K562 (cell line): ENCODE results near the gene DGKZ. TPM values are rescaled to one million over a fixed set of nuclear protein-coding genes. Genes with fewer than 3 reads are reported as not detected.

Source experiments
- CBX2 ChIP-seq: fragments of 200-600 bp; sonication (generic); IDR thresholded peaks from one replicate; pipeline ENCODE4 v1.6.1; 2012; ENCODE audit warnings: mild to moderate bottlenecking, low read length, inconsistent platforms; ENCODE audit not compliant: insufficient read depth, poor library complexity, severe bottlenecking
- CC2D1A ChIP-seq: fragments of 450-650 bp; IDR thresholded peaks from 2 replicates; pipeline ENCODE4 v1.6.1; 2017; ENCODE audit warnings: mild to moderate bottlenecking
- COPS2 ChIP-seq: fragments of 450-650 bp; conservative IDR thresholded peaks from 2 replicates; pipeline ENCODE4 v1.6.1; 2016; ENCODE audit warnings: mild to moderate bottlenecking, moderate library complexity
- ERF ChIP-seq: fragments of 450-650 bp; formaldehyde crosslinking; IDR thresholded peaks from 2 replicates; pipeline ENCODE4 v1.4.0; 2020; ENCODE audit warnings: mild to moderate bottlenecking, mixed read lengths
- GTF2A2 ChIP-seq: IDR thresholded peaks from 2 replicates; pipeline ENCODE4 v1.6.1; 2016; ENCODE audit warnings: mild to moderate bottlenecking, missing genetic modification characterization, missing compliant biosample characterization
- HDGF ChIP-seq: fragments of 450-650 bp; IDR thresholded peaks from 2 replicates; pipeline ENCODE4 v1.6.1; 2016
- HNRNPLL ChIP-seq: fragments of 200-400 bp; formaldehyde crosslinking; IDR thresholded peaks from 2 replicates; pipeline ENCODE4 v1.6.1; 2017; ENCODE audit warnings: low read length, low read depth, mild to moderate bottlenecking; ENCODE audit not compliant: poor library complexity, severe bottlenecking
- JUN ChIP-seq, 2 experiments: sonication (generic) in 1 of 2; formaldehyde crosslinking in 1 of 2; IDR thresholded peaks; 2 replicates each; pipeline versions ENCODE4 v1.6.1 to v1.8.0; 2012 to 2022; ENCODE audit warnings: borderline replicate concordance in 2 of 2, mild to moderate bottlenecking in 2 of 2, improper control_type of control experiment in 1 of 2, low read depth in 1 of 2, low read length in 1 of 2, missing genetic modification reagents in 1 of 2
- MXI1 ChIP-seq: IDR thresholded peaks from 2 replicates; pipeline ENCODE4 v1.6.1; 2011; ENCODE audit warnings: low read depth, mild to moderate bottlenecking, improper control_type of control experiment, low read length
- NR2F6 ChIP-seq: fragments of 450-650 bp; formaldehyde crosslinking; IDR thresholded peaks from 2 replicates; pipeline ENCODE4 v1.4.0; 2020; ENCODE audit warnings: mild to moderate bottlenecking
- NUFIP1 ChIP-seq: fragments of 450-650 bp; IDR thresholded peaks from 2 replicates; pipeline ENCODE4 v1.6.1; 2018; ENCODE audit not compliant: partially characterized antibody
- PRMT5 ChIP-seq: sonication (generic); formaldehyde crosslinking; IDR thresholded peaks from 2 replicates; pipeline ENCODE4 v1.5.0; 2020; ENCODE audit warnings: missing genetic modification reagents
- SIX5 ChIP-seq, 2 experiments: IDR thresholded peaks; 2 replicates each; pipeline ENCODE4 v1.6.1; 2011; ENCODE audit warnings: low read length in 2 of 2, borderline replicate concordance in 1 of 2, low read depth in 1 of 2, mild to moderate bottlenecking in 1 of 2, moderate library complexity in 1 of 2; ENCODE audit not compliant: insufficient read depth in 1 of 2
- TAL1 ChIP-seq: fragments of 450-650 bp; IDR thresholded peaks from 2 replicates; pipeline ENCODE4 v1.6.1; 2016; ENCODE audit warnings: mild to moderate bottlenecking
- TOE1 ChIP-seq, 2 experiments: fragments of 450-650 bp in 1 of 2; sonication (generic) in 1 of 2; formaldehyde crosslinking in 1 of 2; IDR thresholded peaks; 2 replicates each; pipeline versions ENCODE4 v1.7.1 to v1.8.0; 2016 to 2022; ENCODE audit warnings: borderline replicate concordance in 2 of 2, mild to moderate bottlenecking in 2 of 2, antibody characterized with exemption in 1 of 2, inconsistent platforms in 1 of 2, low read depth in 1 of 2, missing genetic modification reagents in 1 of 2, moderate library complexity in 1 of 2
- ZEB2 ChIP-seq: fragments of 450-650 bp; IDR thresholded peaks from 2 replicates; pipeline ENCODE4 v1.6.1; 2016
- ZNF175 ChIP-seq: fragments of 200-800 bp; sonication (Bioruptor generic); IDR thresholded peaks from 2 replicates; pipeline ENCODE4 v1.6.1; 2016; ENCODE audit warnings: low read depth, mild to moderate bottlenecking, missing genetic modification characterization, missing compliant biosample characterization
- ZNF217 ChIP-seq: sonication (generic); formaldehyde crosslinking; IDR thresholded peaks from 2 replicates; pipeline ENCODE4 v1.8.0; 2022; ENCODE audit warnings: mild to moderate bottlenecking, missing genetic modification reagents
- ZNF263 ChIP-seq: sonication (generic); formaldehyde crosslinking; IDR thresholded peaks from 2 replicates; pipeline ENCODE4 v1.8.0; 2022; ENCODE audit warnings: mild to moderate bottlenecking, missing genetic modification reagents, borderline replicate concordance
- ZNF324 ChIP-seq: fragments of 250-450 bp; sonication (Bioruptor Pico); IDR thresholded peaks from 2 replicates; pipeline ENCODE4 v1.4.0; 2020; ENCODE audit warnings: mild to moderate bottlenecking
- polyA plus RNA-seq, 8 experiments: library from polyadenylated mRNA; depleted of rRNA in 4 of 8; stranded (reverse) in 5 of 8; unstranded in 3 of 8; fragments of >200 nt; fragmentation: Nextera tagmentation in 2 of 8; fragmentation: Illumina TruSeq in 1 of 8; extraction: Ambion mirVana in 2 of 8; extraction: Trizol in 1 of 8; gene quantifications; 2 replicates each; pipeline versions ENCODE4 v1.2.1 to v1.2.3, GENCODE V29; 2011 to 2014; ENCODE audit warnings: inconsistent platforms in 1 of 8, missing spikeins in 1 of 8
- total RNA-seq, 7 experiments: library from RNA; depleted of rRNA in 6 of 7; stranded (reverse); fragments of >200 nt in 6 of 7; fragmentation: Illumina TruSeq in 2 of 7; extraction: Trizol in 2 of 7; gene quantifications; 2 replicates each; pipeline versions ENCODE4 v1.2.1 to v1.2.3, GENCODE V29; 2011 to 2021; ENCODE audit warnings: low replicate concordance in 1 of 7
- TF ChIP-seq, protein P1 (sequence below): sonication (generic); formaldehyde crosslinking; IDR thresholded peaks from 2 replicates; pipeline ENCODE4 v1.8.0; 2022; ENCODE audit warnings: missing genetic modification reagents, mild to moderate bottlenecking, moderate library complexity, borderline replicate concordance
- TF ChIP-seq, protein P2 (sequence below): fragments of 200-800 bp; sonication (Bioruptor generic); IDR thresholded peaks from 2 replicates; pipeline ENCODE4 v1.6.1; 2017; ENCODE audit warnings: missing genetic modification characterization, missing compliant biosample characterization
- TF ChIP-seq, protein P3 (sequence below): IDR thresholded peaks from 2 replicates; pipeline ENCODE4 v1.6.1; 2011; ENCODE audit warnings: borderline replicate concordance, low read depth, mild to moderate bottlenecking, moderate library complexity, low read length; ENCODE audit not compliant: insufficient read depth, poor library complexity, severe bottlenecking

DGKZ gene
- total and polyA plus RNA-seq, 9 of the 15 experiments (the other 6 are each of a cell fraction or from before 2014, with no cell fraction given), result 0.51 to 100 (median 44.2) TPM

DNA sequence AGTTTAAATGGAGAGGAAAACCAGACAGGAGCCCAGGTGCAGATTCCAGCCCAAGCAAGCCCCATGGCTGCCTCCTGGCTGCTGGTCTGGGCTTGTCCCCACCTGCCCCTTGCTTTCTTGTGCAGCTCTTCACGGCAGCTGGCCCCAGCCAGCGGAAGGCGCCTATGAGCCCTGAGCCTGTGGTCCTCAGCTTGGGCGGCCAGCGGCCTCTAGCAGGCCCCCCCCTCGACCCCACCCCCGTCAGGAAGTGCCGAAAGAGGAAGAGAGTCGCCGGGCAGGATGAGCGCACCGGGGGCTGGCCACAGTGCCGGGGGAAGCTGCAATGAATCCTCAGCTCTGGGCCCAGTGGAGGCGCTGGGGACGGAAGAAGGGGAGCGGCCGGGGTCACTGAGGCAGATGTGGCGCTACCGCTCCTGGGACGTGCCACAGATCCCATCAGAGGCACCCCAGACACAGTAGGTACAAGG, 2.1 kb upstream of the DGKZ start (continued):
- no peak for TF ChIP-seq TOE1 (IDR thresholded peaks at IDR 0.05; ENCODE audit: borderline replicate concordance)
- TF ChIP-seq TOE1 (CRISPR knock-in tag; IDR thresholded peaks at IDR 0.05; ENCODE audit: borderline replicate concordance, low read depth), result no peak
- TF ChIP-seq, protein P1, sequence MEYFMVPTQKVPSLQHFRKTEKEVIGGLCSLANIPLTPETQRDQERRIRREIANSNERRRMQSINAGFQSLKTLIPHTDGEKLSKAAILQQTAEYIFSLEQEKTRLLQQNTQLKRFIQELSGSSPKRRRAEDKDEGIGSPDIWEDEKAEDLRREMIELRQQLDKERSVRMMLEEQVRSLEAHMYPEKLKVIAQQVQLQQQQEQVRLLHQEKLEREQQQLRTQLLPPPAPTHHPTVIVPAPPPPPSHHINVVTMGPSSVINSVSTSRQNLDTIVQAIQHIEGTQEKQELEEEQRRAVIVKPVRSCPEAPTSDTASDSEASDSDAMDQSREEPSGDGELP (CRISPR knock-in tag), result peak; percentile 36; the same call in 1 of the 2 replicates
- TF ChIP-seq CBX2, result no peak
- no peak for TF ChIP-seq NUFIP1
- TF ChIP-seq, protein P2, sequence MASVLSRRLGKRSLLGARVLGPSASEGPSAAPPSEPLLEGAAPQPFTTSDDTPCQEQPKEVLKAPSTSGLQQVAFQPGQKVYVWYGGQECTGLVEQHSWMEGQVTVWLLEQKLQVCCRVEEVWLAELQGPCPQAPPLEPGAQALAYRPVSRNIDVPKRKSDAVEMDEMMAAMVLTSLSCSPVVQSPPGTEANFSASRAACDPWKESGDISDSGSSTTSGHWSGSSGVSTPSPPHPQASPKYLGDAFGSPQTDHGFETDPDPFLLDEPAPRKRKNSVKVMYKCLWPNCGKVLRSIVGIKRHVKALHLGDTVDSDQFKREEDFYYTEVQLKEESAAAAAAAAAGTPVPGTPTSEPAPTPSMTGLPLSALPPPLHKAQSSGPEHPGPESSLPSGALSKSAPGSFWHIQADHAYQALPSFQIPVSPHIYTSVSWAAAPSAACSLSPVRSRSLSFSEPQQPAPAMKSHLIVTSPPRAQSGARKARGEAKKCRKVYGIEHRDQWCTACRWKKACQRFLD (CRISPR knock-in tag), result no peak
- no peak for TF ChIP-seq HNRNPLL
- TF ChIP-seq MXI1, result no peak
- TF ChIP-seq PRMT5 (CRISPR knock-in tag), result no peak
- no peak for TF ChIP-seq ZEB2
- TF ChIP-seq GTF2A2 (tag), result no peak
- TF ChIP-seq HDGF, result no peak
- no peak for TF ChIP-seq CC2D1A
- no peak for TF ChIP-seq ERF (CRISPR knock-in tag)
- no peak for TF ChIP-seq TAL1
- no peak for TF ChIP-seq ZNF217
- TF ChIP-seq COPS2, result no peak
- TF ChIP-seq ZNF324 (CRISPR knock-in tag), result no peak
- TF ChIP-seq SIX5 (IDR thresholded peaks at IDR 0.05; ENCODE audit: borderline replicate concordance in 1 of 2, insufficient read depth in 1 of 2, low read depth in 1 of 2, low read length in 2 of 2), result no peak
- TF ChIP-seq NR2F6 (CRISPR knock-in tag), result no peak
- no peak for TF ChIP-seq ZNF175 (CRISPR knock-in tag)
- no peak for TF ChIP-seq JUN (IDR thresholded peaks at IDR 0.05; ENCODE audit: borderline replicate concordance, low read depth, low read length)
- no peak for TF ChIP-seq JUN (CRISPR knock-in tag; IDR thresholded peaks at IDR 0.05; ENCODE audit: borderline replicate concordance)
- no peak for TF ChIP-seq ZNF263 (CRISPR knock-in tag)
- TF ChIP-seq, protein P3, sequence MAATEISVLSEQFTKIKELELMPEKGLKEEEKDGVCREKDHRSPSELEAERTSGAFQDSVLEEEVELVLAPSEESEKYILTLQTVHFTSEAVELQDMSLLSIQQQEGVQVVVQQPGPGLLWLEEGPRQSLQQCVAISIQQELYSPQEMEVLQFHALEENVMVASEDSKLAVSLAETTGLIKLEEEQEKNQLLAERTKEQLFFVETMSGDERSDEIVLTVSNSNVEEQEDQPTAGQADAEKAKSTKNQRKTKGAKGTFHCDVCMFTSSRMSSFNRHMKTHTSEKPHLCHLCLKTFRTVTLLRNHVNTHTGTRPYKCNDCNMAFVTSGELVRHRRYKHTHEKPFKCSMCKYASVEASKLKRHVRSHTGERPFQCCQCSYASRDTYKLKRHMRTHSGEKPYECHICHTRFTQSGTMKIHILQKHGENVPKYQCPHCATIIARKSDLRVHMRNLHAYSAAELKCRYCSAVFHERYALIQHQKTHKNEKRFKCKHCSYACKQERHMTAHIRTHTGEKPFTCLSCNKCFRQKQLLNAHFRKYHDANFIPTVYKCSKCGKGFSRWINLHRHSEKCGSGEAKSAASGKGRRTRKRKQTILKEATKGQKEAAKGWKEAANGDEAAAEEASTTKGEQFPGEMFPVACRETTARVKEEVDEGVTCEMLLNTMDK, result no peak
